AG09309 (cell line): ENCODE results near the gene KDM1B.

Experiments used
- DNase-seq: peaks from one replicate; pipeline ENCODE4 v3.0.0-alpha.2; 2010; ENCODE audit warnings: low read depth
- H3K4me3 ChIP-seq: 2 replicates; pipeline ENCODE4 v1.5.1; 2011; ENCODE audit warnings: mild to moderate bottlenecking, low read depth, low read length, moderate library complexity; ENCODE audit not compliant: control insufficient read depth
- CTCF ChIP-seq: IDR thresholded peaks from 2 replicates; pipeline ENCODE4 v1.5.1; 2011; ENCODE audit warnings: mild to moderate bottlenecking, low read depth, low read length, inconsistent platforms; ENCODE audit not compliant: insufficient read depth, control insufficient read depth; ENCODE audit errors: missing control alignments

The KDM1B gene

GRCh38 chr6:18136260-18136659 is 19.0 kb upstream of the KDM1B start:
- H3K4me3 ChIP-seq = no peak overlapping the region
- no peak for DNase-seq
- no peak for TF ChIP-seq CTCF

GRCh38 chr6:18138906-18139305 is 16.3 kb upstream of the KDM1B start:
- DNase-seq = no peak
- no peak for TF ChIP-seq CTCF
- H3K4me3 ChIP-seq = no peak overlapping the region

DNA sequence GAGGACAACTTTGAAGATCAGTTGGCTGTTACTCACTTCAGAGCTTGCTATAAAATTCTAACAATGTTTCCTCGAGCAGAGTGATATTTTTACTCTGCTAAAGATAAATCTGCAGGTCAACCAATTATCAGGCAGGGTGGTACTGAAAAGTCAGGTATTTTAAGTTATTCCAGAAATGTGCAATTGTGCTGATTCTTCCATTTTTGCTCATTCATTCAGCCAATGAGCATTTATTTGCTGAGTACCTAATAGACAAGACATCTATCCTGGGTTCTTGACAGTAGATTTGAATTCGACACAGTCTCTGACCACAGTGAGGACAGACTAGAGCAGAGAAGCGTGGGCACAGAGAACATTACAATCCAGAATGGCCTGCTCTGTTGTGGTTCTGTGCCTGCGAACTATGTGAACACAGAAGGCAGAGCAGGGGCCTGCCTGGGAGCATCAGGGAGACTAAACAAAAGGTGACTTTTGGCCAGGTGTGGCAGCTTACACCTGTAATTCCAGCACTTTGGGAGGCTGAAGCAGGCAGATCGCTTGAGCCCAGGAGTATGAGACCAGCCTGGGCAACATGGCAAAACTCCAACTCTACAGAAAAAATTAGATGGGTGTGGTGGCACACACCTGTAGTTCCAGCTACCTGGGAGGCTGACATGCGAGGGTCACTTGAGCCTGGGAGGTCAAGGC is 15.1 kb upstream of the KDM1B start:
- no peak overlapping the region for H3K4me3 ChIP-seq
- no peak for TF ChIP-seq CTCF
- DNase-seq = no peak

GRCh38 chr6:18141805-18142590 is 13.2 kb upstream of the KDM1B start:
- no peak for DNase-seq
- H3K4me3 ChIP-seq = no peak overlapping the region
- TF ChIP-seq CTCF = no peak

- DNase-seq = no peak
- no peak for TF ChIP-seq CTCF
- no peak overlapping the region for H3K4me3 ChIP-seq
Observed at GRCh38 chr6:18142591-18142861, 12.7 kb upstream of the KDM1B start.

DNA sequence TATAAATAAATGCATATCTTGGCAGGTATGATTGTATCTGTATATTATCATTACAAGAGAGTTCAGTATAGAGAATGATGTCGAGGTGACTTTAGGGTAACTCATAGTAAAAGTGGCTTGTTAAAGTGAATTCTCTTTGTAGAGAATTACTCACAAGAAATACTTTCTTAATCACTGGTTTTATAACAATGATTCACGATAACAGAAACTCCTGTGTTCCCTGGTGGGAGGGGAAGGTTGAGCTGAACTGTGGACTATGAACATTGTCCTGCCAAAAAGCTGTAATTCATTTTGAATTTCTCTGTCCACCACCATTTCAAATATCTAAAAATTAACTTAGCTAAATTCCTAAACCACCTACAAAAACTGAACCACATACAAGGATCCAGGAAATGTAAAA is 8.1 kb upstream of the KDM1B start:
- TF ChIP-seq CTCF = no peak
- DNase-seq = peak; percentile 58
- no peak overlapping the region for H3K4me3 ChIP-seq
